ENCODE data around the gene RPN2. TPM values are rescaled to one million over a fixed set of nuclear protein-coding genes. Genes with fewer than 3 reads are reported as not detected.
A peak's percentile ranks its signal among the peaks of the same experiment; 100 is the strongest.

RPN2 gene
- total and polyA plus RNA-seq, 4 donors, result 153 to 241 (median 177) TPM

DNA sequence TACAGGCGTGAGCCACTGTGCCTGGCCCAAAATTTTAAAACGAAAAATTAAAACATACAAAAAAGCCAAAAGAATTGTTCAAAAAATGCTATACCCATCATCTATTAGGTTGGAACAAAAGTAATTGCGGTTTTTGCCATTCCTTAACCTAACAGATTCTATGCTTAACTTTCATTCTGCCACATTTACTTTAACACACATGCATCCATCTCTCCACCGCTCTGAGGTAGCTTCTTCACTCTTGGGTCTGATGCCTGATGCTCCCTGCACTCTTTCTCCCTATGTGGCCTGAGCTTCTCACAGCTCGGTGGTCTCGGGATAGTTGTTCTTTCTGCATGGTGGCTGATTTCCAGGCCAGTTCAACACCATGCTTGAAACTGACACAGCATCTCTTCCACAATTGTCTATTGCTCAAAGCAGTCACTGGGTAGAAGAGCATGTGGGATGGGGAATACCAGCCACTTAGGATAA lies 105.6 kb downstream of the RPN2 start:
- no peaks in the 10 kb centered on the region for H3K9me3 ChIP-seq (ENCODE audit: control insufficient read depth in 4 of 4, low read length in 3 of 4)
- H3K27ac ChIP-seq (ENCODE audit: low read depth in 1 of 2, low read length in 2 of 2), result no peak overlapping the region
- no peaks in the 10 kb centered on the region for H3K27me3 ChIP-seq (ENCODE audit: control insufficient read depth in 4 of 4, insufficient read depth in 4 of 4, low read length in 3 of 4)
- no peak overlapping the region for H3K4me3 ChIP-seq (ENCODE audit: low read depth in 1 of 3, low read length in 3 of 3)
- H3K36me3 ChIP-seq (ENCODE audit: control insufficient read depth in 4 of 4, insufficient read depth in 3 of 4, low read depth in 1 of 4, low read length in 3 of 4), result no peaks in the 10 kb centered on the region
- peaks cover 0 to 15% (median 10%) of the 10 kb centered on the region in 4 donors for H3K4me1 ChIP-seq (ENCODE audit: control insufficient read depth in 4 of 4, insufficient read depth in 4 of 4, low read length in 3 of 4)
- WGBS, result 94% methylated on average over 6 of the region's 6 CpGs
- no peak overlapping the region for H3K9ac ChIP-seq (ENCODE audit: low read depth in 1 of 2, low read length in 2 of 2)
- DNase-seq (ENCODE audit: low spot score), result no peak
- TF ChIP-seq ATF3 (IDR thresholded peaks at IDR 0.05), result no peak
- no peak for TF ChIP-seq SP1 (IDR thresholded peaks at IDR 0.05)
- TF ChIP-seq FOXA2 (IDR thresholded peaks at IDR 0.05), result no peak
- TF ChIP-seq CTCF (IDR thresholded peaks at IDR 0.05; ENCODE audit: low read depth, low read length, missing input control), result no peak
- TF ChIP-seq GABPA (IDR thresholded peaks at IDR 0.05 in 1 of 2, conservative IDR thresholded peaks at IDR 0.05 in 1 of 2), result no peak

DNA sequence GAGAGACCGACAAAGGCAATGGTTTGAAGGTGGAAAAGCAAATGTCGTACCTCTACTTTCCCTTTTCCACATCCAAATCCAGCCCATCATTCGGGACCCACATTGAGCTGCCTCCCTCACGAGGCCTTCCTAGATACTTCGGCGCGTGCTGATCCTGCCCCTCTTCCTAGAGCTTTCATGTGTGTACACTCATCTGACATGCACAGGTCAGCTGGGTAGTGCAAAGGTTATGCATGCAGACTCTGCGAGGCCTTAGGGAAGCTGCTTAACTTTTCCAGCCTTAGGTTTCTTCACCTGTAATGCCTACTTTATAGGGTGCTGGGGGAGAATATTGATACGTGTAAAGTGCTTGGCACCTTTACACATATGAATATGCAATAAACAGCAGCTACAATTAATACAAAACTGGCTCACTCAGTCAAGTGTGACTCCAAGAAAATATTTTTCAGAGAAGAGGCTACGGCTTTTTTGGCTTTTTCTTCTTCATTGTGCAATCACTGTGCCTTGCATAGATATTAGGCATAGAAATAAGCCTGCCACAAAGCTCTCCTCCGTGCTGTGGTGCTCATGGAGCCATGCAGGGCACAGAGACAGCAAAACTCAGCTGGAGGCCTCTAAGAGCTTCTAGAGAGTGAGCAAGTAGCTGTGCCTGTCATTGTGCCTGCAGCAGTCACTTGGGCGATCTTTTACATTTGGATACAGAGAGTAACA lies 106.7 kb downstream of the RPN2 start:
- H3K4me3 ChIP-seq (ENCODE audit: low read depth in 1 of 3, low read length in 3 of 3), result no peak overlapping the region
- 52% methylated on average over 12 of the region's 12 CpGs for WGBS
- no peak for TF ChIP-seq RAD21 (IDR thresholded peaks at IDR 0.05)
- no peak for TF ChIP-seq TAF1 (conservative IDR thresholded peaks at IDR 0.05)
- TF ChIP-seq HNF4A (conservative IDR thresholded peaks at IDR 0.05), result peak; percentile 57 to 69
- TF ChIP-seq GABPA (IDR thresholded peaks at IDR 0.05 in 1 of 2, conservative IDR thresholded peaks at IDR 0.05 in 1 of 2), result no peak
- TF ChIP-seq, protein P1, sequence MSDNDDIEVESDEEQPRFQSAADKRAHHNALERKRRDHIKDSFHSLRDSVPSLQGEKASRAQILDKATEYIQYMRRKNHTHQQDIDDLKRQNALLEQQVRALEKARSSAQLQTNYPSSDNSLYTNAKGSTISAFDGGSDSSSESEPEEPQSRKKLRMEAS (IDR thresholded peaks at IDR 0.05), result no peak
- no peak for TF ChIP-seq FOXA1 (IDR thresholded peaks at IDR 0.05)
- TF ChIP-seq EGR1 (IDR thresholded peaks at IDR 0.05; ENCODE audit: low read depth in 2 of 2), result no peak
- TF ChIP-seq SP1 (IDR thresholded peaks at IDR 0.05), result peak; percentile 57
- peak; percentile 29 to 33 for TF ChIP-seq RXRA (IDR thresholded peaks at IDR 0.05)
- no peak for TF ChIP-seq ZBTB33 (IDR thresholded peaks at IDR 0.05)
- no peak overlapping the region for H3K9ac ChIP-seq (ENCODE audit: low read depth in 1 of 2, low read length in 2 of 2)
- no peaks in the 10 kb centered on the region for H3K36me3 ChIP-seq (ENCODE audit: control insufficient read depth in 4 of 4, insufficient read depth in 3 of 4, low read depth in 1 of 4, low read length in 3 of 4)
- no peaks in the 10 kb centered on the region for H3K9me3 ChIP-seq (ENCODE audit: control insufficient read depth in 4 of 4, low read length in 3 of 4)
- no peaks in the 10 kb centered on the region for H3K27me3 ChIP-seq (ENCODE audit: control insufficient read depth in 4 of 4, insufficient read depth in 4 of 4, low read length in 3 of 4)
- peak; percentile 43 for DNase-seq (ENCODE audit: low spot score)
- no peak overlapping the region for H3K27ac ChIP-seq (ENCODE audit: low read depth in 1 of 2, low read length in 2 of 2)
- H3K4me1 ChIP-seq (ENCODE audit: control insufficient read depth in 4 of 4, insufficient read depth in 4 of 4, low read length in 3 of 4), result peaks cover 0 to 24% (median 13%) of the 10 kb centered on the region in 4 donors

All from liver (tissue), 9 donors.